Measurements from ENCODE around the gene SMIM24.
"Not testable (repeated sequence)": the region's sequence is repeated elsewhere in the genome, so short reads cannot be mapped to it uniquely, and the experiment has no call there.

SMIM24 gene

DNA sequence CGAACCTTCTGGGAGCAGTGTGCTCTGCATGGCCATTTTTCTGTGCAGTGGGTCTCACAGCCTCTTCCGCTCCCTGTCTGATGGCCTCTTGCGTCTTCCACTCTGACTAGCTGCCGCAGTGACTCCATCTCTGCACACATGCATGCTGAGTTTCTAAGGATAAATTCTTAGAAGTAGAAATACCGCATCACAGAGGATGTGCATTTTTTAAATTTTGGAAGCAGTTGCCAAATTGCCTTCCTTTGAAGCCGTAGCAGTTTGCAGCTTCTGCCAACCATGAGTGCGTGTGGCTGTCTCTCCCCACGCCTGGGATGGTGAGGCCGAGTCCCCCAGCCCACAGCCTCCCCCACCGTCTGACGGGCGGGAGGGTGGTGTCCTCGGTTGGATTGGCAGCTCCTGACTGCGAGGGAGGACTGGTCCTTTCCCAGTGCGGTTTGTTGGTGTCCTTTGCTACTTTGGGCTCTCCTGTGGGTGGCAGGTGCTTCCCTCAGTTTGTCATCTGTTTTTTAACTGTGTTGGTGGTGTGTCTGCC lies 35.6 kb upstream of the SMIM24 start:
- in situ Hi-C loops (cut with HindIII; ENCODE audit: low sequenced_read_pairs) = no loop called here

DNA sequence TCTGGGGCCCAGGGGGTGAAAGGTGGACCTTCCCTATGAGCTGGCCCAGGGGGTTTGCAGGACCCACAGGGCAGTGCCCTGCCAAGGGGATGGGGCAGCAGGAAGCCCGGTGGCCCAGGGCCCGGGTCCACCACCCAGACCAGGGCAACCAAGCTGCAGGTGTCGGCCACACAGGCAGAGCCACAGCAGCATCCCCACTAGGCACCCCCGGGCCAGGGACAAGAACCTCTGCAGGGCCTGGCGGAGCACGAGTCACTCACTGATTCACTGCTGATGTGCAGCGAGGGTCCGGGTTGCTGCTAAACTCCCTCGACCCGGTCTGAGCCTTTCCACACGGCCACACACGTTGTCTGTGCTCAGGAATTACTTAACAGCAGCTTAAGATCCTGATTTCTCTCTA lies 34.6 kb upstream of the SMIM24 start:
- in situ Hi-C loops (cut with HindIII; ENCODE audit: low sequenced_read_pairs) = no loop called here

DNA sequence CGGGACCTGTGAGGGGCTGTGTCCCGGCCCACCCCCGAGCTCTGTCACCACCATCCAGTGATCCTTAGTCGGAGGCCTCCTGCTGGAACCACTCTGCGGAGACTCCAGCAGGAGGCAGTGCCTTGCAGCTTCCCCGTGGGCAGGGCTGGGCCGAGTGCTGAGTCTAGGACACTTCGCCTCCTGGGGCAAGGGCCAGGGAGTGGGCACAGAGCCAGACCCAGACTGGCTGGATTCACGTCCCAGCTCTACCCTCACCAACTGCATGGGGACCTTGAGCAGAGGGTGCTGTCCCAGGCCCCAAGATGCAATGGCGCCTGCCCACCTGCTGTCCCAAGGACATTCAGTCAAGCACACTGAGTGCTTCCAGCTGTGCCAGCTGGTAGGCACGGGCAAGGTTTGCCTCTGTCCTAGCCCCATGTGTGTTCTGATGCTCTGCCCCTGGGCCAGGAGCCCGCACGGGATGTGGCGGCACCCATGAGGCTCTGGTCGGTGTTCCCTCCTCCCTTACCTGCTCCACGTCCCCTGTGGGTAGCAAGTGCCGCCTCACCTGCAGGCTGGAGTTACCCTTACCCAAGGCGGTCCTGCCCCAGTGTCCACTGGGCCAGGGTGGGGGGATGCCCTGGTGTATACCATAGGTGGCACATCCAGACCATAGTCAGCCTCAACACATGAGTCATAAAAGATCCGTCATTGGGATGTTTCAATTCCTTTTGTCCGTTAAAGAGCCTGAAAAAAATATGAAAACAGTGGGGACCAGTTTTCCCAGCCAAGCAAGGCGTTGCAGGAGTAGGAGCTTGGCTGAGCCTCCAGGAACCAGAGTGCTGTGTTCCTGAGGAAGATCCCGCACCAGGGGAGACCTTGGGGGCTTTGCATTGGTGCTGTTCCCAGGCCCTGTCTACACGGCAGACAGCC lies 33.2 kb upstream of the SMIM24 start:
- in situ Hi-C loops (cut with HindIII; ENCODE audit: low sequenced_read_pairs) = no loop called here

DNA sequence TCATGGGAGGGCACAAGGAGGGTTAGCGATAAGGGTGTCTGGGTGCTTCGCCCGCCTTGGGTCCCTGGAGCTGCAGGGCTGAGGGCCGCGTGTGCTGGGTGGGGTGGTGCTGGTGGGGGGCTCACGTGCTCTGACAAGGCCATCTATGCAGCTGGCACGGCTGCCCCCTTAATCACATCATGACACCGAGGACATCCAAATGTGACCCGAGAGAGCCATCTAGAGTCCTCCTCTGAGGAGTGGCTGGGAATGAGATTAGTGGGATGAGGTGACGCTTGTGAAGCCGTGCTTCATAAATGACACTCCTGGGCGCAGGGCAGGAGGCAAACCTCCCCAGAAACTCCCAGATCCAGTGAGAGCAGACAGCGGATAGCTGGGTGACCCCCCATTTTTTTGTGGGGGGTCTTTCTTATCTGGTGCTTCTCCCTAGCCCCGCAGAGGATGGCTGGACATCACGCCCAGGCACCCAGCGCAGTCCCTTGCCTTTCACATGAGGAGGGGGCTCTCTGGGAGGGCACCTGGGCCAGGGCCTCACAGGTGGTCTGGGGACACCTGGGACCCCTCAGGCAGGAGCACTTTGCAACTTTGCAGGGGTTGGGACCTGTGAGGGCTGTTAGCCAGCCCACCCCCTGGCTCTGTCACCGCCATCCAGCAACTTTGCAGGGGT lies 32.4 kb upstream of the SMIM24 start:
- in situ Hi-C loops (cut with HindIII; ENCODE audit: low sequenced_read_pairs) = no loop called here

DNA sequence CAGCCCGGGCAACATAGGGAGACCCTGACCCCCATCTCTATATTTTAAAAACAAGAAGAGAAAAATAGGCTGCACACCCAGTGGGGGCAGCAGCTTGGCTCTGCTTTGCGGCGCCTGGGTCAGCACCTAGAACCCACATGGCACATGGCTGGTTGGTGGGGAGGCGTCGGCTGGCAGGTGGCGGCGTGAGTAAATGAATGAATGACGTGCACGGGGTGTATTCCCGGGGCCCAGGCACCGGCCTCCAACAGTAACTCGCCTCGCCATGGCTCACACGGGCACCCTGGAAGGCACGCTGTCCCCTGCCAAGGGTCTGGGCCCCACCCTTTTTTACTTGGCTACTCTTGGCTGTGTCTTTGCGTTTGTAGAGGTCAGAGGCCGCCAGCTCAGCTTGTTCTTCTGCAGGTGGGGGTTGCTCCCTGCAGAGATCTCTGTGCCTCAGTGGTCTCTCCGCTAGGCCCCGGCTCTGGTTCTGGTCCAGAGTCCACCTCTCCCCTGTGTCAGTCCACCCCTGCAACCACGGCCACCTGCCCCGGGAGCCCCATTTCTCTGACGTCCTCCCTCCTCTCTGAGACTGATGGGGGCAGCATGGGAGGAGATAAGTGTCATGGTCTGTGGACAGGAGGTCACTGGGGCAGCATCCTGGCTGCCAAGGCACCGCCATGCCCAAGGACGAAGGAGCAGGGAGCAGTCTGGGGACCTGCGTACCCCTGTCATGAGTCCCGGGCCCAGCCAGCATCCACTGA lies 31.4 kb upstream of the SMIM24 start:
- in situ Hi-C loops (cut with HindIII; ENCODE audit: low sequenced_read_pairs) = no loop called here

DNA sequence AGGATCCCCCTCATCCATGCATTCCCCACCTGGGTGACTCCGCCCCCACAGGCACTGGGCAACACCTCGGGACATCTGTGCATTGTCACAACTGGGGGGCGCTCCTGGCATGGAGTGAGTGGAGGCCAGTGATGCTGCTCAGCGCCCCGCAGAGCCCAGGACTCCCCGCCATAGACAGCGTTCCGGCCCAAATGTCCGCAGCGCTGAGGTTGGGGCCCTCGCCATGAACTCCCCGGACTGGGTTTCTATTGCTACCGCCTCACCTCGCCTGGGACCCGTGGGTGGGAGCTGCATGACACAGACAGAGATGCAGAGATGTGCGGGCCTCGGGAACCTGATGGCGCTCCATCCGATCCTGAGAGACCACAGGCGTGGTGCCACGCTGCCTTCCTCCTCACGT lies 30.4 kb upstream of the SMIM24 start:
- in situ Hi-C loops (cut with HindIII; ENCODE audit: low sequenced_read_pairs) = no loop called here

DNA sequence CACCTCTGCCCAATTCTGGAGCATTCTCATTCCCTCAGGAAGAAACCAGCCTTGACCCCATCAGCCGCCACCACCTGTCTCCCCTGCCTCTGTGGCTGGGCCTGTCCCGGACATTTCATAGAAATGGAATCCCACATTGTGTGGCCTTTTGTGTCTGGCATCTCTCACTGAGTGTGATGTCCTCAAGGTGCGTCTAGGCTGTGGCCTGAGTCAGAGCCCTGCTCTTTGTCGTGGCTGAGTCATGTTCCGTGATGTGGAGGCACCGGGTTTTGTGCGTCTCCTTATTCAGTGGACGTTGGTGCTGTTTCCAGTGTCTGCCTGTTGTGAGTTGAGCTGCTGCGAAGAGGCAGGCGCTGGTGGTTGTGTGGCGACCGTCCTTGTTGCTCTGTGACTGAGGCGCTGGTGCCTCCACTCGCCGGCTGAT lies 29.3 kb upstream of the SMIM24 start:
- in situ Hi-C loops (cut with HindIII; ENCODE audit: low sequenced_read_pairs) = no loop called here

DNA sequence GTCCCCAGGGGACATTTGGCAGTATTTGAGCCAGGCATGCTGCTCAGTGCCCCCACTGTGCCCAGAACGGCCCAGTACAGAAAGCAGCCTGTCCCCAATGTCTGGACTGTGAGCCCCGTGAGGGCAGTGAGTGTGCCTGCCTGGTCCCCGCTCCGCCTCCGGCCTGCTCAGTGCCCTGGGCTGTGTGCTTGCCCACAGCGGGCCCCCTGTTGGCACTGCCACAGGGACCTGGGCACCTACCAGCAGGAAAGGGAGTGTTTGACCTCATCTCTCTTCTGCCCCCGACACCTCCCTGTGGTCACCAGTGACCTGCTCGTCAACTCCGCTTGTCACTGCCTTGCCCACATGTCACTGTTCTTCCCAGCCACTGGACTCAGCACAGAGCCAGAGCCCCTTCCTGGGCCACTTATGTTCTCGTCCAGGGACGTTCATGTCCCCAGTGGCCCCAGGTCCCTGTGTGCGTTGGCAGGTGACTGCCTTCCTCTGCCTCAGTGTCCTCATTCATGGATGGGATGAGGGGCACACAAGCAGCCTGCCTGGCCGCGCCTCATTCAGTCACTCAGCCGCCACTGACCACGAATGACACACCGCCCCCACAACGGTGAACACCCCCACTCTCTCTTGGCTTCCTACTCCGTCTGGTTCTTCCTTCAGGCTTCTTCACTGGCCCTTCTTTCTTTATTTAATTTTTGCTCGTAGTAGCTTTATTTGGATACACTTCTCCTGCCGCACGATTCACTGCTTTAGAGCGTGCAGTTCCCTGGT lies 28.6 kb upstream of the SMIM24 start:
- in situ Hi-C loops (cut with HindIII; ENCODE audit: low sequenced_read_pairs) = no loop called here

DNA sequence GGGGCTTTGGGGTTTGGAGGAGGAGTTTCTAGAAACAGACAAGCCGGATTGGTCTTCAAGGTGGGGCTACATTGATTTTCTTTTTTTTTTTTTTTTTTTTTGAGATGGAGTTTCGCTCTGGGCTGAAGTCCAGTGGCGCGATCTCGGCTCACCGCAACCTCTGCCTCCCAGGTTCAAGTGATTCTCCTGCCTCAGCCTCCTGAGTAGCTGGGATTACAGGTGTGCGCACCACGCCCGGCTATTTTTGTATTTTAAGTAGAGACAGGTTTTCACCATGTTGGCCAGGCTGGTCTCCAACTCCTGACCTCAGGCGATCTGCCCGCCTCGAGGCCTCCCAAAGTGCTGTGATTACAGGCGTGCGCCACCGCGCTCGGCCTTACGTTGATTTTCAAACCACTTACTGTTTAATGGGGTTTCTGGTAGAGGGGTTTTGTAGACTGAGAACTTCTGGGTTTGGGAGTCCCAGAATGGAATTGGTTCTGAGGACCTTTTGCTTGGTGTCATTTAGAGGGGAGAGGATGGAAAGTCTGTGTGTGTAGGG lies 27.9 kb upstream of the SMIM24 start:
- in situ Hi-C loops (cut with HindIII; ENCODE audit: low sequenced_read_pairs) = not testable (repeated sequence)

DNA sequence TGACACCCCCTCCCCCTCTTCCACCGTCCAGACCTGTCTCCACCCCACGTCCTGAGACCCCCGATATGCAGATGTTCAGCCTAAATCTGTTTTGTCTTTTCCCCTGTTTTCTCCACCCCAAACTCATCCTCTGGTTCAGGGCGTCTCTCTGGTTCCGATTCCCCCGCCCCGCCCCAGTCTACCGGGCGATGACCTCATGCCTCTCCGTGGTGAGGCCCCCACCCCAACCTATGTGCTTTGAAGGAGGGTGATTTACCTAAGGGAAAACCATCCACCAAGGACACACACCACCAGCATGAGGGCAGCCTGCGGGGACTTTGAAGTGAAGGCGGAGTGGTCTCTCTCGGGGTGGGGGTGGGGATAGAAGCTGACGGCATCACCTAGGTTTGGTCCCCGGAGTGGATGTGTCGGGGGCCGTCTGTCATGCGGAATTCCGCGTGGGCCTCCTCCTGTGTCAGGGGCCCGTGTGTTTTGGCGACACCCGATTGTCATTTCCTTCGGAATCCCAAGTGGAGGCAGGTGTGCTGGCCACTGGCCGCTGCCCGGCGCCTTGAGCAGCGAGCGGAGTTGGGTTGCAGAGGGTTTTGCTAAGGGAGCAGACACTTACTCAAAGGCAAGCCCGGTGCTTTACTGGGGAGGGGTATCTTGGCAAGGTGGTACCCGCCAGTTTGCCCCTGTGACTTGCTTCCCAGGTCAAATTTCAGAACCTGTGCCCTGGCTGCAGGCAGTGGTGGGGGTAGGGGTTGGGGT lies 27.2 kb upstream of the SMIM24 start:
- in situ Hi-C loops (cut with HindIII; ENCODE audit: low sequenced_read_pairs) = no loop called here

DNA sequence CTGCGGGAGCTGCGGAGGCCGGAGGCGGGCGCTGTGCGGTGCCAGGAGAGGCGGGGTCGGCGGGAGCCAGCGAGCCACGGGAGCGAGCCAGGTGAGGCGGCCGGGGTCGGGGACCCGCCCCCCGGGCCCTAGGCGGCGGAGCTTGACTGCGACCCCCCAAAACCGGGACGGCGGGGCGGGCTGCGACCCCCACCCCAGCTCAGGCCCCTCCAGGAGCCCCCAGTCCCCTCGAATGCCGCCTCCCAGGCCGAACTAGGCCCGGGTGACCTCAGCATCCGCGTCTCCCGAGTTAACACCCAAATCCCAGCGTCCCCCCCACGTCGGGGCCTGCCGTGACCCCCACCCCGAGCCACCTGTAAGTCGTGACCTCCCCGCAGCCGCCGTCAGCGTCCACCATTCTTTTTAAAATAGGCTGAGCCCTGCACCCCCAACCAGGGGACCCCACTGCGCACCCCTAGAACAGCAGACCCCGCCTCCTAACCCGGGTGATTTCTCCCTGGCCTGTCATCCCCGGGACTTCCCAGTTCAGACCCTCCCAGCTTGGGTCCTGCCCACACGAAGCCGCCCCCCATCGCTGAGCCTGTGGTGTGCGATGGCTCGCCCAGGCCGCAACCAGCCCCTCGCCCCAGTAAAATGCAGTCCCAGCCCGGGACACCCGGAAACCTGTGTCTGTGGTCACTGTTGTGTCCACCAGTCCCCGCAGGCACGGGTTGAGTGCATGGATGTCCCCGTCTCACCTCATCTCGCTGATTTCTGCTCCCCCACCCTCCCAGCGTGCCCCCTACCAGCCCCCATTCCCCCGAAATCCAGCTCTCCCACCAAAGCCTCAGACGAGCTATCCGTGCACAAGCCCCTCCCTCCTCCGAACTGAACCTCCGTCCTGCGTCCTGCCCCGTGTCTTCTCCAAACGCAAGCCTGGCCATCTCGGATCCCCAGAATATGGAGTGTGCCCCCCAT lies 26.3 kb upstream of the SMIM24 start:
- in situ Hi-C loops (cut with HindIII; ENCODE audit: low sequenced_read_pairs) = no loop called here

DNA sequence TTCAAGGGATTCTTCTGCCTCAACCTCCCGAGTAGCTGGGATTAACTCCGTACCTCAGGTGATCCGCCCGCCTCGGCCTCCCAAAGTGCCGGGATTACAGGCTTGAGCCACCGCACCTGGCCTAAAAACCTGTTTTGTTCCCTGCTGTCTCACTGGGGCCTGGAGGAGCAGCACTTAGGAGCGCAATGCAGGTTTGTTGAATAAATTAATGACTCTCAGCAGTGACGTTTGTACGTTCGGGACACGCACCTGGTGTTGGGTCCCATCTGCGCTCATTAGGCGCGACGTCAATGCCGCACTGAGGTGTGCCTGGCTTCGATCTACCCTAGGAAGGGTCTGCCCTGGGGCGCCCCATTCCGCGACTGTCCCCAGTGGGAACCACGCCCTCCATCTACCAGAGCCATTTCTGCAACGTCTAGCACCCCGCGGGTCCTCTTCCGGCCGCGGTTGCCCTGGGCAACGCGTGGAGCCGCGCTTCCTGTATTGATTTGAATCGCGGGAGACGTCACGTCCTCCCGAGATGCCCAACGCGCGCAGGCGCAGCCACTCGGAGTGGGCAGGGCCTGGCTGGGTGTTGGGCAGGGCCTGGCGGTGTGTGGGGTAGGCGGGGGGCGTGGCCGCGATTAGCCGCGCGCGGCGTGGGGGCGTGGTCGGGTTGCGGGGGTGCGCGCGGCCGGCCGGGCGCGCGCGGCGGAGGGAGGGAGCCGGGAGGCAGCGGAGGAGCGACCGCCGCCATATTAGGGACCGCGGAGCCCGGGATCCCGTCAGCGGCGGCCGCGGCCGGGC lies 25.5 kb upstream of the SMIM24 start, which contains the start of gene FZR1:
Gene FZR1 (plus strand): TSS at position 714 of the 786 bp plus-strand sequence. CDS start 16,679 bp downstream, outside the sequence.
- in situ Hi-C loops (cut with HindIII; ENCODE audit: low sequenced_read_pairs) = no loop called here

DNA sequence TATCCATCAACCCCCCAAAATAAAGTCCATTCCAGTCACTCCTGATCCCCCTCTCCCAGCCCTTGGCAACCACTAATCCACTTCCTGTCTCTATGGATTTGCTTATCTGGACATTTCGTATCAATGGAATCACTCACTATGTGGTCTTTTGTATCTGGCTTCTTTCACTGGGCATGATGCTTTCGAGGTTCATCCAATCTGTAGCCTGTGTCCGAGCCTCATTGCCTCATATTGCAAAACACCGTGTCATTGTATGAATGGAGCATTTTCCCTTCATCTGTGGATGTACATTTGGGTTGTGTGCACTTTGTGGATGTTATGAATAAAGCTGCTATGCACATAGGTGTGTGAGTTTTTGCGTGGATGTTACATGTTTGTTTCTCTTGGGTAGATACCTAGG lies 24.4 kb upstream of the SMIM24 start:
- in situ Hi-C loops (cut with HindIII; ENCODE audit: low sequenced_read_pairs) = no loop called here

DNA sequence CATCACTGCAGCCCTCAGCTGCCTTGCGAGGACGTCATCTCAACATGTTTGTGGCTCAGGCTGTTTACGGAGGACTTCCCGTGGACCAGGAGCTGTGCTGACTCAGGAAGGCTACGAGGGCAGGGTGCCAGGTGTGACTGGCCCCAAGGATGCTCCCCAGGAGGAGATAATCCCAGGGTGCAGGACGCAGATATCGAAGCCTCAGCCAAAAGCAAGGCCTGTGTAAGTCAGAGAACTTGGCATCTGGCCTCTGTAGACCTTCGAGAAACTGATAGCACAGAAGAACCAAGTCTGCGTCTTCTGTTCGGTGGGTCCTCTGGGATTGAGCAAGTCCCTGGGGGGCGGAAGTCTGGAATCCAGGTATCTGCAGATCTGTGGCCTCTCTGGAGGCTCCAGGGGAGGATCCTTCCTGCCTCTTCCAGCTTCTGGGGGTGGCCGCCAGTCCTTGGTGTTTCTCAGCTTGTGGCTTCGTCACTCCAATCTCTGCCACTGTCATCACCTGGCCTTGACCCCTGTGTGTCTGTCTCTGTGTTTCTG lies 22.8 kb upstream of the SMIM24 start:
- in situ Hi-C loops (cut with HindIII; ENCODE audit: low sequenced_read_pairs) = no loop called here

DNA sequence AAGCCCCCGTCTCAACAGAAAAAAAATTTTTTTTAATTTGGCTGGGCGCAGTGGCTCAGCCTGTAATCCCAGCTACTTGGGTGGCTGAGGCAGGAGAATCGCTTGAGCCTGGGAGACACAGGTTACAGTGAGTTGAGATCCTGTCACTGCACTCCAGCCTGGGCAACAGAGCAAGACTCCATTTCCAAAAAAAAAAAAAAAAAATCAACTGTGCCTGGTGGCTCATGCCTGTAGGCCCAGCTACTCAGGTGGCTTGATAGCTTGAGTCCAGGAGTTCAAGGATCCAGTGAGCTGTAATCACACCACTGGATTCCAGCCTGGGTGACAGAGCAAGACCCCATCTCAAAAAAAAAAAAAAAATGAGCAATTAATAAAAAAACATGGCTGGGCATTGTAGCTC lies 21.5 kb upstream of the SMIM24 start:
- in situ Hi-C loops (cut with HindIII; ENCODE audit: low sequenced_read_pairs) = no loop called here

DNA sequence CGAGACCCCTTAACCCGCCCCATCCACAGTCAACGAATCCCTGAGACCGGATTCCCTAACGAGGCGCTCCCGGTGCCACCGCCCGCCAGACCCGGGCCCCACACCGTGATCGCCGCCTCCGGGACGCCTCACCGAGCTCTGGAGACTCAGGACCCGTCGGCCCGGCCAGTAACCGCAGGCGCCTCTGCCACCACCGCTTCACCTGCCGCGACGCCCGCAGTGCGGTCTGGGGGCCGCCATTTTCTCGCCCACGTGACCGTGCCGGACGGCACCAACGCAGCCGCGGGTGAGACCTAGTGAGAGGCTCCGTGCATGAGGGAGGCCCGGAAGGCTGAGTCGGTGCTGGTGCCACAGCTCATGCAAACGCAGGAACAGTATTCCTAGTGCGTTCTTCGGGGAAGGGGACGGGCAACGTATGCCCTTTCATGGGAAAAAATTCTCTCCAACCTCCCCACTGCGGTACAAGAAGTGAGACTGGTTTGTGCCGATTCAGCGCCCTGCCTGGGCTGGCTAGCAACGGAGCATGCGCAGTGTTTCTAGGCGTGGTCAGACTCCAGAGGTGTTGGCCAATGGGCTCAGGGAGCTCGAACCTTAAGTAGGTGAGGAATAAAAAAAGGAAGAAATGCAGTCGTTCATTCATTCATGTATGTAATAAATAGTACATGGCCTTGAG lies 20.2 kb upstream of the SMIM24 start, which contains the start of gene DOHH:
Gene DOHH (minus strand): TSS at position 246 of the 673 bp plus-strand sequence. CDS start 3,860 bp downstream, outside the sequence.
- in situ Hi-C loops (cut with HindIII; ENCODE audit: low sequenced_read_pairs) = no loop called here
